Esophagus muscularis mucosa (tissue), 4 donors: Measurements from ENCODE around the gene CARMIL1. TPM values are rescaled to one million over a fixed set of nuclear protein-coding genes. Genes with fewer than 3 reads are reported as not detected.

Experiments
- DNase-seq: peaks from one replicate; pipeline ENCODE4 v3.0.0-alpha.2; 2017; ENCODE audit errors: extremely low spot score
- H3K27ac ChIP-seq, 4 donors: fragments of 200-600 bp; sonication (generic); replicated peaks in 1 of 4; 1 replicate in 3 of 4; 2 replicates in 1 of 4; pipeline ENCODE4 v1.5.1; 2016 to 2019; ENCODE audit warnings: mild to moderate bottlenecking in 1 of 4
- H3K27me3 ChIP-seq, 4 donors: fragments of 200-600 bp; sonication (generic); one replicate each; pipeline versions ENCODE4 v1.5.1 to v1.6.0; 2016 to 2019
- H3K36me3 ChIP-seq, 4 donors: fragments of 200-600 bp; sonication (generic); one replicate each; pipeline ENCODE4 v1.5.1; 2016 to 2019
- H3K4me1 ChIP-seq, 4 donors: fragments of 200-600 bp; sonication (generic); one replicate each; pipeline ENCODE4 v1.5.1; 2016 to 2019
- H3K4me3 ChIP-seq, 4 donors: fragments of 200-600 bp; sonication (generic); 1 replicate in 2 of 4; 2 replicates in 2 of 4; pipeline ENCODE4 v1.5.1; 2016 to 2019; ENCODE audit warnings: mild to moderate bottlenecking in 4 of 4, moderate library complexity in 1 of 4
- H3K9me3 ChIP-seq, 4 donors: fragments of 200-600 bp; sonication (generic); 1 replicate in 3 of 4; 2 replicates in 1 of 4; pipeline ENCODE4 v1.5.1; 2016 to 2019
- CTCF ChIP-seq, 3 experiments: fragments of 200-600 bp in 2 of 3; fragments of 450-650 bp in 1 of 3; sonication (generic) in 2 of 3; IDR thresholded peaks; one replicate each; pipeline ENCODE4 v1.5.1; 2017 to 2019; ENCODE audit warnings: antibody characterized with exemption in 3 of 3, mild to moderate bottlenecking in 2 of 3, moderate library complexity in 1 of 3
- EP300 ChIP-seq: sonication (generic); formaldehyde crosslinking; IDR thresholded peaks from one replicate; pipeline ENCODE4 v1.6.1; 2017; ENCODE audit warnings: antibody characterized with exemption
- POLR2A ChIP-seq: fragments of 450-650 bp; IDR thresholded peaks from one replicate; pipeline ENCODE4 v1.6.1; 2017; ENCODE audit warnings: antibody characterized with exemption, moderate library complexity, mild to moderate bottlenecking, low read depth
- POLR2AphosphoS5 ChIP-seq, 2 donors: sonication (generic); formaldehyde crosslinking; IDR thresholded peaks; one replicate each; pipeline ENCODE4 v1.6.1; 2017; ENCODE audit warnings: antibody characterized with exemption in 2 of 2
- WGBS: methylation state at CpG from one replicate; pipeline ENCODE4 v1.1.5; 2018; 5-methylcytosine and 5-hydroxymethylcytosine counted together
- intact Hi-C: fragments of 100-400 bp; cut with DNase I; formaldehyde crosslinking; loops from one replicate; pipeline ENCODE4 v1.15.1; 2023
- total RNA-seq, 4 donors: library from RNA; depleted of rRNA; stranded (reverse); fragments of >200 nt; gene quantifications; one replicate each; pipeline versions ENCODE4 v1.1.0 to v1.2.1, GENCODE V29; 2016

CARMIL1 gene
- total RNA-seq, 4 donors from 2014 or later, result 10.0 to 12.1 (median 11.1) TPM

GRCh38 chr6:25316626-25317025 lies 37.5 kb downstream of the CARMIL1 start:
- Histone ChIP-seq H3K36me3 (no peaks in the 10 kb centered on the region), H3K27me3 (no peaks in the 10 kb centered on the region), H3K4me3 (no peak overlapping the region), H3K27ac (no peak overlapping the region), H3K4me1 (peaks cover 0 to 22% (median 6%) of the 10 kb centered on the region in 4 donors), H3K9me3 (no peaks in the 10 kb centered on the region)
- DNase-seq, result no peak
- intact Hi-C loops, result no loop called here
- 92% methylated on average over 4 of the region's 4 CpGs for WGBS
- no peak for TF ChIP-seq CTCF (IDR thresholded peaks at IDR 0.05)
- TF ChIP-seq POLR2A, result no peak
- no peak for TF ChIP-seq POLR2AphosphoS5 (IDR thresholded peaks at IDR 0.05)
- no peak for TF ChIP-seq EP300

GRCh38 chr6:25318589-25318988 lies 39.4 kb downstream of the CARMIL1 start:
- intact Hi-C loops, result no loop called here
- Histone ChIP-seq H3K27me3 (no peaks in the 10 kb centered on the region), H3K9me3 (no peaks in the 10 kb centered on the region), H3K4me1 (peaks cover 0 to 3% (median 0%) of the 10 kb centered on the region in 4 donors), H3K27ac (no peak overlapping the region), H3K4me3 (no peak overlapping the region), H3K36me3 (no peaks in the 10 kb centered on the region)
- no peak for TF ChIP-seq EP300
- no peak for DNase-seq
- WGBS, result 76% methylated on average over 6 of the region's 6 CpGs

GRCh38 chr6:25320459-25320858 lies 41.3 kb downstream of the CARMIL1 start:
- WGBS, result 14% methylated on average over 1 of the region's 1 CpG
- DNase-seq, result no peak
- H3K9me3 ChIP-seq, result no peaks in the 10 kb centered on the region
- intact Hi-C loops, result no loop called here
- TF ChIP-seq EP300, result no peak
- no peak for TF ChIP-seq CTCF (IDR thresholded peaks at IDR 0.05)
- no peak for TF ChIP-seq POLR2A
- no peak for TF ChIP-seq POLR2AphosphoS5 (IDR thresholded peaks at IDR 0.05)
- no peak overlapping the region for H3K4me3 ChIP-seq
- no peaks in the 10 kb centered on the region for H3K27me3 ChIP-seq
- H3K4me1 ChIP-seq, result no peaks in the 10 kb centered on the region
- no peaks in the 10 kb centered on the region for H3K36me3 ChIP-seq
- no peak overlapping the region for H3K27ac ChIP-seq

GRCh38 chr6:25322692-25323091 lies 43.5 kb downstream of the CARMIL1 start:
- 100% methylated on average over 2 of the region's 2 CpGs for WGBS
- no peak overlapping the region for H3K4me3 ChIP-seq
- DNase-seq, result no peak

GRCh38 chr6:25324066-25324762 lies 45.0 kb downstream of the CARMIL1 start:
- Histone ChIP-seq H3K4me3 (no peak overlapping the region), H3K9me3 (no peaks in the 10 kb centered on the region), H3K27me3 (no peaks in the 10 kb centered on the region), H3K27ac (no peak overlapping the region), H3K4me1 (peaks cover 0 to 6% (median 0%) of the 10 kb centered on the region in 4 donors), H3K36me3 (no peaks in the 10 kb centered on the region)
- DNase-seq, result no peak
- WGBS, result 90% methylated on average over 1 of the region's 1 CpG
- TF ChIP-seq EP300 (no peak), POLR2AphosphoS5 (IDR thresholded peaks at IDR 0.05) (no peak), POLR2A (no peak), CTCF (IDR thresholded peaks at IDR 0.05) (no peak)
- intact Hi-C loops, result no loop called here

More at GRCh38 chr6:25322692-25323091, 43.5 kb downstream of the CARMIL1 start:
- H3K27ac ChIP-seq, result no peak overlapping the region
- no peaks in the 10 kb centered on the region for H3K36me3 ChIP-seq
- H3K27me3 ChIP-seq, result no peaks in the 10 kb centered on the region
- TF ChIP-seq CTCF (IDR thresholded peaks at IDR 0.05) (no peak), EP300 (no peak), POLR2AphosphoS5 (IDR thresholded peaks at IDR 0.05) (no peak), POLR2A (no peak)
- intact Hi-C loops, result no loop called here
- H3K9me3 ChIP-seq, result no peaks in the 10 kb centered on the region
- H3K4me1 ChIP-seq, result peaks cover 0 to 6% (median 0%) of the 10 kb centered on the region in 4 donors
